ENCODE data around the gene DARS1. TPM values are rescaled to one million over a fixed set of nuclear protein-coding genes. Genes with fewer than 3 reads are reported as not detected.

DARS1 gene
- total and polyA plus RNA-seq, 9 donors: 55.2 to 79.5 (median 69.7) TPM

GRCh38 chr2:135996304-135996703 is 10.9 kb upstream of the DARS1 start:
- no peak overlapping the region for H3K27ac ChIP-seq
- H3K27me3 ChIP-seq: no peaks in the 10 kb centered on the region
- TF ChIP-seq POLR2A (IDR thresholded peaks at IDR 0.05) (no peak), CTCF (IDR thresholded peaks at IDR 0.05) (no peak), EP300 (IDR thresholded peaks at IDR 0.05) (no peak)
- H3K9me3 ChIP-seq: no peaks in the 10 kb centered on the region
- H3K36me3 ChIP-seq: no peaks in the 10 kb centered on the region
- 86 to 95% (median 91%) methylated on average over 2 of the region's 2 CpGs for WGBS, 3 donors
- H3K4me3 ChIP-seq: no peak overlapping the region
- H3K4me1 ChIP-seq (ENCODE audit: insufficient read depth): no peaks in the 10 kb centered on the region
- DNase-seq: no peak
- intact Hi-C loops (cut with DNase I): no loop called here

GRCh38 chr2:135994281-135994680 is 8.9 kb upstream of the DARS1 start:
- intact Hi-C loops (cut with DNase I): no loop called here
- Histone ChIP-seq H3K27me3 (no peaks in the 10 kb centered on the region), H3K4me1 (ENCODE audit: insufficient read depth) (no peaks in the 10 kb centered on the region), H3K27ac (no peak overlapping the region), H3K36me3 (no peaks in the 10 kb centered on the region), H3K9me3 (no peaks in the 10 kb centered on the region), H3K4me3 (no peak overlapping the region)
- no peak for DNase-seq
- TF ChIP-seq CTCF (IDR thresholded peaks at IDR 0.05): no peak
- no peak for TF ChIP-seq EP300 (IDR thresholded peaks at IDR 0.05)
- TF ChIP-seq POLR2A (IDR thresholded peaks at IDR 0.05): no peak
- 65 to 91% (median 90%) methylated on average over 3 of the region's 3 CpGs for WGBS, 3 donors

DNA sequence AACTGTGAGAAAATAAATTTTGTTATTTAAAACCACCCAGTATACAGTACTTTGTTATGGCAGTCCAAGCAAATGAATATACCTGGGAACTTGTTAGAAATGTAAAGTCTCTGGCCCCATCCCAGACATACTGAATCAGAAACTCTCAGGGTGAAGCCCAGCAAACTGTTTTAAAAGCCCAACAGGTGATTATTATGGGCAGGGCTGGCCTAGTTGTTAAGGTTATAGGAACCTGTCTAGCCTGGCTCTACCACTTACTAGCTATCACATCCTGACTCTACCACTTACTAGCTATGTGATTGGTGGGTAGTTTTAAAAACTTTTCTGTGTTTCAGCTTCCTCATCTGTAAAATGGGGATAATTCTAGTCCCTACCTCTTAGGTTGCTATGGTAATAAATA is 8.0 kb upstream of the DARS1 start:
- H3K4me1 ChIP-seq (ENCODE audit: insufficient read depth): no peaks in the 10 kb centered on the region
- no peak for DNase-seq
- H3K27ac ChIP-seq: no peak overlapping the region
- H3K27me3 ChIP-seq: no peaks in the 10 kb centered on the region
- TF ChIP-seq POLR2A (IDR thresholded peaks at IDR 0.05): no peak
- TF ChIP-seq EP300 (IDR thresholded peaks at IDR 0.05): no peak
- TF ChIP-seq CTCF (IDR thresholded peaks at IDR 0.05): no peak
- no peak overlapping the region for H3K4me3 ChIP-seq
- intact Hi-C loops (cut with DNase I): no loop called here
- H3K9me3 ChIP-seq: no peaks in the 10 kb centered on the region
- H3K36me3 ChIP-seq: no peaks in the 10 kb centered on the region

- Histone ChIP-seq H3K9me3 (no peaks in the 10 kb centered on the region), H3K4me1 (ENCODE audit: insufficient read depth) (no peaks in the 10 kb centered on the region), H3K27me3 (no peaks in the 10 kb centered on the region), H3K4me3 (no peak overlapping the region), H3K36me3 (no peaks in the 10 kb centered on the region), H3K27ac (no peak overlapping the region)
- intact Hi-C loops (cut with DNase I): no loop called here
- no peak for DNase-seq
- WGBS, 3 donors: 93 to 95% (median 94%) methylated on average over 4 of the region's 4 CpGs
- TF ChIP-seq CTCF (IDR thresholded peaks at IDR 0.05): no peak
- TF ChIP-seq POLR2A (IDR thresholded peaks at IDR 0.05): no peak
Measured at GRCh38 chr2:135991861-135992260, 6.4 kb upstream of the DARS1 start.

GRCh38 chr2:135987441-135987840 is 2.0 kb upstream of the DARS1 start:
- Histone ChIP-seq H3K4me3 (no peak overlapping the region), H3K27ac (no peak overlapping the region), H3K9me3 (no peaks in the 10 kb centered on the region), H3K4me1 (ENCODE audit: insufficient read depth) (no peaks in the 10 kb centered on the region), H3K27me3 (no peaks in the 10 kb centered on the region), H3K36me3 (no peaks in the 10 kb centered on the region)
- WGBS, 3 donors: 83 to 95% (median 94%) methylated on average over 2 of the region's 2 CpGs
- intact Hi-C loops (cut with DNase I): loop anchor here in 2 of 4 donors (5.0 to 10.0 kb wide), 2 partner anchors 113 to 245 kb away; partner anchors contain the start of genes MCM6 (in 1 of the 2) and UBXN4 (in 1 of the 2)
- no peak for TF ChIP-seq POLR2A (IDR thresholded peaks at IDR 0.05)
- no peak for TF ChIP-seq CTCF (IDR thresholded peaks at IDR 0.05)
- no peak for TF ChIP-seq EP300 (IDR thresholded peaks at IDR 0.05)
- DNase-seq: no peak
